Right lobe of liver (tissue), 6 donors: ENCODE measurements around the gene RAB8B. TPM values are rescaled to one million over a fixed set of nuclear protein-coding genes. Genes with fewer than 3 reads are reported as not detected.

ENCODE experiments used
- ATAC-seq, 4 donors: fragments of 200-7000 bp; cut with Tn5 transposase; one replicate each; pipeline ENCODE4 v1.9.1; 2020; ENCODE audit warnings: mild to moderate bottlenecking in 4 of 4, moderate library complexity in 4 of 4
- DNase-seq, 3 donors: peaks; one replicate each; pipeline ENCODE4 v3.0.0-alpha.2; 2020
- H3K27ac ChIP-seq, 3 donors: fragments of 200-600 bp; one replicate each; pipeline ENCODE4 v1.8.0; 2022
- H3K27me3 ChIP-seq, 2 donors: fragments of 200-600 bp; one replicate each; pipeline ENCODE4 v1.8.0; 2022
- H3K36me3 ChIP-seq, 4 donors: fragments of 200-600 bp; sonication (generic) in 1 of 4; one replicate each; pipeline versions ENCODE4 v1.5.1 to v1.8.0; 2017 to 2022; ENCODE audit warnings: control low read depth in 1 of 4
- H3K4me1 ChIP-seq, 4 donors: fragments of 200-600 bp; sonication (generic) in 1 of 4; one replicate each; pipeline versions ENCODE4 v1.5.1 to v1.8.0; 2017 to 2022; ENCODE audit warnings: control low read depth in 1 of 4
- H3K4me3 ChIP-seq, 3 donors: fragments of 200-600 bp; one replicate each; pipeline ENCODE4 v1.8.0; 2022
- H3K9me3 ChIP-seq, 4 donors: fragments of 200-600 bp; sonication (generic) in 1 of 4; one replicate each; pipeline versions ENCODE4 v1.5.1 to v1.8.0; 2017 to 2022; ENCODE audit warnings: control low read depth in 1 of 4
- CTCF ChIP-seq, 4 donors: fragments of 200-600 bp in 3 of 4; fragments of 450-650 bp in 1 of 4; IDR thresholded peaks; one replicate each; pipeline versions ENCODE4 v1.5.1 to v1.8.0; 2016 to 2022; ENCODE audit warnings: antibody characterized with exemption in 4 of 4, mild to moderate bottlenecking in 2 of 4
- POLR2A ChIP-seq: fragments of 450-650 bp; IDR thresholded peaks from one replicate; pipeline ENCODE4 v1.6.1; 2017; ENCODE audit warnings: antibody characterized with exemption, mild to moderate bottlenecking
- WGBS: methylation state at CpG from one replicate; pipeline ENCODE4 v1.1.6; 2018; ENCODE audit warnings: low coverage, low lambda C conversion rate; ENCODE audit not compliant: insufficient coverage; ENCODE audit errors: missing lambda C conversion rate; 5-methylcytosine and 5-hydroxymethylcytosine counted together
- intact Hi-C, 2 donors: fragments of 100-400 bp; cut with DNase I; formaldehyde crosslinking; loops; one replicate each; pipeline versions ENCODE4 v1.11.2 to v1.14.1; 2022
- total RNA-seq, 6 experiments: library from RNA; depleted of rRNA in 2 of 6; stranded (reverse); fragments of >200 nt in 2 of 6; fragmentation: NEBNext Ultra II Directional in 3 of 6; extraction: Animal tissue kit (Norgen Biotek cat#: 25700) in 3 of 6; gene quantifications; one replicate each; pipeline versions ENCODE4 v1.1.0 to v1.2.4, GENCODE V29; 2016 to 2023
- donor health status: DM: no; HTN: yes; CAD: no.
- donor health status: DM: no; HTN: no; CAD: no.
- donor health status: DM: no; HTN: no; CAD: no.
- donor health status: DM: no; HTN: yes; CAD: no.
- donor health status: DM: no; HTN: yes; CAD: no.

The RAB8B gene
- total RNA-seq, 6 experiments from 2014 or later: 5.8 to 50.7 (median 14.3) TPM

- WGBS: 88% methylated on average over 1 of the region's 1 CpG
These were observed 8.2 kb downstream of the RAB8B start for GRCh38 chr15:63197626-63198025.

GRCh38 chr15:63198371-63199250, 9.2 kb downstream of the RAB8B start:
- Histone ChIP-seq H3K4me1 (peaks cover 0 to 63% (median 12%) of the 10 kb centered on the region in 4 donors), H3K4me3 (no peak overlapping the region), H3K27ac (peak overlapping the region in 2 of 3 donors; percentile 13 to 21), H3K9me3 (no peaks in the 10 kb centered on the region), H3K27me3 (no peaks in the 10 kb centered on the region), H3K36me3 (no peaks in the 10 kb centered on the region)
- TF ChIP-seq CTCF (IDR thresholded peaks at IDR 0.05) (no peak), POLR2A (no peak)
- ATAC-seq (peak; percentile 20 to 67 (median 45)), DNase-seq (no peak)
- intact Hi-C loops: no loop called here
- 25% methylated on average over 8 of the region's 8 CpGs for WGBS

More at GRCh38 chr15:63197626-63198025, 8.2 kb downstream of the RAB8B start:
- Histone ChIP-seq H3K4me1 (peaks cover 0 to 56% (median 12%) of the 10 kb centered on the region in 4 donors), H3K36me3 (no peaks in the 10 kb centered on the region), H3K27ac (no peak overlapping the region), H3K9me3 (no peaks in the 10 kb centered on the region), H3K4me3 (no peak overlapping the region), H3K27me3 (no peaks in the 10 kb centered on the region)
- intact Hi-C loops: no loop called here
- DNase-seq (no peak), ATAC-seq (no peak)
- TF ChIP-seq POLR2A (no peak), CTCF (IDR thresholded peaks at IDR 0.05) (no peak)

GRCh38 chr15:63200464-63201249, 11.3 kb downstream of the RAB8B start:
- H3K27ac ChIP-seq: no peak overlapping the region
- H3K9me3 ChIP-seq: no peaks in the 10 kb centered on the region
- DNase-seq (no peak), ATAC-seq (no peak)
- peaks cover 0 to 43% (median 12%) of the 10 kb centered on the region in 4 donors for H3K4me1 ChIP-seq
- H3K4me3 ChIP-seq: no peak overlapping the region
- WGBS: 82% methylated on average over 5 of the region's 5 CpGs
- H3K27me3 ChIP-seq: no peaks in the 10 kb centered on the region
- TF ChIP-seq CTCF (IDR thresholded peaks at IDR 0.05) (no peak), POLR2A (no peak)
- H3K36me3 ChIP-seq: no peaks in the 10 kb centered on the region
- intact Hi-C loops: no loop called here

DNA sequence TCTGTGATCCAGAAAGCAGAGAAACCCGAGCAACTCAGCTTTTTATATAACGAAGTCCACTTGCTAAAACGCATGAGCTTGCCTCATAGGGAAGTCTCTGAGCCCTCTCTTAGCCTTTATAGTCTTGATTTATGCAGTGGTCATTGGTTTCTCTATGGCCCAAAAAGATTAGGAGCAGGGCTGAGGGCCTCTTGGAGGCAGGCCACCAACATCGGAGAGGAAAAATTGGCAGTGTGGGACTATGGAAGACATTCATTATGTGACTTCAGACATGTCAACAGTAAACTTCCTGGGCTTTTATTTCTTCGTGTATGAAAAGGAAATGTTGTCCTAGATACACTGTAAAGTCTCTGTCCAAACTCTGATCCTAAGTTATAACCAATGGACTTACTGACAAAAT, 13.5 kb downstream of the RAB8B start:
- intact Hi-C loops: no loop called here
- Histone ChIP-seq H3K27me3 (no peaks in the 10 kb centered on the region), H3K27ac (no peak overlapping the region), H3K9me3 (no peaks in the 10 kb centered on the region), H3K36me3 (no peaks in the 10 kb centered on the region), H3K4me3 (no peak overlapping the region), H3K4me1 (peaks cover 0 to 38% (median 12%) of the 10 kb centered on the region in 4 donors)
- ATAC-seq: peak in 3 of 4 donors; percentile 6 to 32 (median 26)
- TF ChIP-seq CTCF (IDR thresholded peaks at IDR 0.05): no peak
- TF ChIP-seq POLR2A: no peak
- DNase-seq: no peak
- 54% methylated on average over 5 of the region's 5 CpGs for WGBS
